HepG2 (cell line): ENCODE measurements around the gene PHF14. TPM values are rescaled to one million over a fixed set of nuclear protein-coding genes. Genes with fewer than 3 reads are reported as not detected.
A peak's percentile ranks its signal among the peaks of the same experiment; 100 is the strongest.

Experiments used
- FOXP1 ChIP-seq, 2 experiments: fragments of 450-650 bp in 1 of 2; IDR thresholded peaks; 2 replicates each; pipeline ENCODE4 v1.6.1; 2017 to 2018; ENCODE audit warnings: antibody characterized with exemption in 1 of 2
- IKZF4 ChIP-seq: sonication (generic); formaldehyde crosslinking; IDR thresholded peaks from 2 replicates; pipeline ENCODE4 v1.5.1; 2020; ENCODE audit warnings: borderline replicate concordance, mild to moderate bottlenecking, low read depth, missing genetic modification reagents; ENCODE audit errors: not compliant biosample characterization
- MAFK ChIP-seq, 2 experiments: IDR thresholded peaks in 1 of 2; conservative IDR thresholded peaks in 1 of 2; 2 replicates each; pipeline ENCODE4 v1.6.1; 2011; ENCODE audit warnings: improper control_type of control experiment in 2 of 2, low read length in 2 of 2
- ONECUT2 ChIP-seq: sonication (generic); formaldehyde crosslinking; IDR thresholded peaks from 2 replicates; pipeline ENCODE4 v1.4.0; 2020; ENCODE audit warnings: missing genetic modification reagents
- POLR2AphosphoS2 ChIP-seq: IDR thresholded peaks from 2 replicates; pipeline ENCODE4 v1.6.1; 2011; ENCODE audit warnings: low read depth, low read length, improper control_type of control experiment
- RARA ChIP-seq: IDR thresholded peaks from 2 replicates; pipeline ENCODE4 v1.6.1; 2016; ENCODE audit warnings: missing genetic modification reagents, missing compliant biosample characterization
- SP2 ChIP-seq: sonication (generic); formaldehyde crosslinking; IDR thresholded peaks from 2 replicates; pipeline ENCODE4 v1.5.1; 2020; ENCODE audit warnings: mild to moderate bottlenecking, missing genetic modification reagents
- ZFP36L2 ChIP-seq: sonication (generic); formaldehyde crosslinking; IDR thresholded peaks from 2 replicates; pipeline ENCODE4 v1.4.0; 2020; ENCODE audit warnings: missing genetic modification reagents
- ZNF224 ChIP-seq: sonication (generic); formaldehyde crosslinking; IDR thresholded peaks from 2 replicates; pipeline ENCODE4 v1.5.0; 2020; ENCODE audit warnings: mild to moderate bottlenecking, missing genetic modification reagents
- ZNF589 ChIP-seq: sonication (generic); formaldehyde crosslinking; conservative IDR thresholded peaks from 2 replicates; pipeline ENCODE4 v1.8.0; 2022; ENCODE audit warnings: mild to moderate bottlenecking, moderate library complexity, missing genetic modification reagents
- ZNF746 ChIP-seq: sonication (generic); formaldehyde crosslinking; IDR thresholded peaks from 2 replicates; pipeline ENCODE4 v1.8.0; 2022; ENCODE audit warnings: mild to moderate bottlenecking, missing genetic modification reagents
- polyA plus RNA-seq, 8 experiments: library from polyadenylated mRNA; depleted of rRNA in 3 of 8; stranded (reverse) in 7 of 8; unstranded in 1 of 8; fragments of >200 nt; fragmentation: Illumina TruSeq in 4 of 8; extraction: Trizol in 4 of 8; gene quantifications; 2 replicates each; pipeline versions ENCODE4 v1.2.1 to v1.2.3, GENCODE V29; 2011 to 2016; ENCODE audit warnings: low read depth in 4 of 8, missing spikeins in 1 of 8, mixed read lengths in 1 of 8; ENCODE audit not compliant: insufficient read depth in 1 of 8
- total RNA-seq, 5 experiments: library from RNA; depleted of rRNA; stranded (reverse); fragments of >200 nt; fragmentation: Illumina TruSeq; extraction: Trizol; gene quantifications; 2 replicates each; pipeline ENCODE4 v1.2.3, GENCODE V29; 2016; ENCODE audit warnings: low read depth in 1 of 5
- TF ChIP-seq, protein P1 (sequence below): sonication (generic); formaldehyde crosslinking; IDR thresholded peaks from 2 replicates; pipeline ENCODE4 v1.5.1; 2020; ENCODE audit warnings: mild to moderate bottlenecking, missing genetic modification reagents, moderate library complexity
- TF ChIP-seq, protein P2 (sequence below): sonication (generic); formaldehyde crosslinking; IDR thresholded peaks from 2 replicates; pipeline ENCODE4 v1.4.0; 2020; ENCODE audit warnings: missing genetic modification reagents, borderline replicate concordance
- TF ChIP-seq, protein P3 (sequence below): sonication (generic); formaldehyde crosslinking; IDR thresholded peaks from 2 replicates; pipeline ENCODE4 v1.4.0; 2020; ENCODE audit warnings: missing genetic modification reagents, borderline replicate concordance
- TF ChIP-seq, protein P4 (sequence below): sonication (generic); formaldehyde crosslinking; IDR thresholded peaks from 2 replicates; pipeline ENCODE4 v1.4.0; 2020; ENCODE audit warnings: missing genetic modification reagents, borderline replicate concordance

Gene PHF14
- total and polyA plus RNA-seq, 2 of the 13 experiments (the other 11 are each of a cell fraction or from before 2014, with no cell fraction given) = 18.9 to 68.7 TPM

DNA sequence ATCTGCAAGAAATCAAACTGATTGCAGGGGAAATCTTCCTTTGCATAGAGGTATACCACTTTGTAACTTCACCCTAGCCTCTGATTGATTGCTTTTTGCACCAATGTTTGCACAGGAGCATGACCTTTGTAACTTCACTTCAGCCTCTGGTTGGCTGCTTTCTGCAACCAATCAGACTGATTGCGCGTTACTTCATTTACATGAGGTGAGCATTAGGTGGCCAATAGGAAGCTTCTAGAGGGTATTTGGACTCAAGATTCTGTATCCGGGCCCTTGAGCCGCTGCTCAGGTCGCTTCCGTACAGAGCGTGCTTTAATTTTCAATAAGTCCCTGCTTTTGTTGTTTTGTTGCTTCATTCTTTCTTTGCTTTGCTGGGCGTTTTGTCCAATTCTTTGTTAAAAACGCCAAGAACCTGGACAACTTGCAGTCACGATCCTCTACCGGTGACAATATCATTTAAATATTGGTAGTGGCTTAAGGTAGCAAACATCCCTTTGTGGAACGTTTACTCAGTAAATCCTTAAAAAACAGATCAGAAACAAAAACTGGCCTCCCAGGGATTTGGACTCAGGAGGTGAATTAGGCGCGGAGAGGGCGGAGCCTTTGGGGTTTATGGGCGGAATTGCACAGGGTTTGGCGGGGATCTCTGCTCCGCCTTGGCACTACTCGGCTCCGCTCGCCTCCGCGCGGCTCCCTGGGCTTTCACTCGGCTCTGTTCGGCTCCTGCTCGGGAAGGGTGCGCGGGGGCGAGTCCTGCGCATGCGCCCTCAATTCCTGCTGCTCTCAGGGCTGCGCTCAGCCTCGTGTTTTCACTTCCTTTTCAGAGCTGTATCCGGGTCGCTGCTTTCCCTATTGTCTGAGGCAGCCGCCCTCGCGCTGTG, at the start of gene PHF14 (continued):
- TF ChIP-seq, protein P1, sequence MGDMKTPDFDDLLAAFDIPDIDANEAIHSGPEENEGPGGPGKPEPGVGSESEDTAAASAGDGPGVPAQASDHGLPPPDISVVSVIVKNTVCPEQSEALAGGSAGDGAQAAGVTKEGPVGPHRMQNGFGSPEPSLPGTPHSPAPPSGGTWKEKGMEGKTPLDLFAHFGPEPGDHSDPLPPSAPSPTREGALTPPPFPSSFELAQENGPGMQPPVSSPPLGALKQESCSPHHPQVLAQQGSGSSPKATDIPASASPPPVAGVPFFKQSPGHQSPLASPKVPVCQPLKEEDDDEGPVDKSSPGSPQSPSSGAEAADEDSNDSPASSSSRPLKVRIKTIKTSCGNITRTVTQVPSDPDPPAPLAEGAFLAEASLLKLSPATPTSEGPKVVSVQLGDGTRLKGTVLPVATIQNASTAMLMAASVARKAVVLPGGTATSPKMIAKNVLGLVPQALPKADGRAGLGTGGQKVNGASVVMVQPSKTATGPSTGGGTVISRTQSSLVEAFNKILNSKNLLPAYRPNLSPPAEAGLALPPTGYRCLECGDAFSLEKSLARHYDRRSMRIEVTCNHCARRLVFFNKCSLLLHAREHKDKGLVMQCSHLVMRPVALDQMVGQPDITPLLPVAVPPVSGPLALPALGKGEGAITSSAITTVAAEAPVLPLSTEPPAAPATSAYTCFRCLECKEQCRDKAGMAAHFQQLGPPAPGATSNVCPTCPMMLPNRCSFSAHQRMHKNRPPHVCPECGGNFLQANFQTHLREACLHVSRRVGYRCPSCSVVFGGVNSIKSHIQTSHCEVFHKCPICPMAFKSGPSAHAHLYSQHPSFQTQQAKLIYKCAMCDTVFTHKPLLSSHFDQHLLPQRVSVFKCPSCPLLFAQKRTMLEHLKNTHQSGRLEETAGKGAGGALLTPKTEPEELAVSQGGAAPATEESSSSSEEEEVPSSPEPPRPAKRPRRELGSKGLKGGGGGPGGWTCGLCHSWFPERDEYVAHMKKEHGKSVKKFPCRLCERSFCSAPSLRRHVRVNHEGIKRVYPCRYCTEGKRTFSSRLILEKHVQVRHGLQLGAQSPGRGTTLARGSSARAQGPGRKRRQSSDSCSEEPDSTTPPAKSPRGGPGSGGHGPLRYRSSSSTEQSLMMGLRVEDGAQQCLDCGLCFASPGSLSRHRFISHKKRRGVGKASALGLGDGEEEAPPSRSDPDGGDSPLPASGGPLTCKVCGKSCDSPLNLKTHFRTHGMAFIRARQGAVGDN (CRISPR knock-in tag) = peak; percentile 92
- no peak for TF ChIP-seq ZNF746
- peak; percentile 87 for TF ChIP-seq SP2 (CRISPR knock-in tag)
- no peak for TF ChIP-seq IKZF4 (CRISPR knock-in tag)
- TF ChIP-seq, protein P2, sequence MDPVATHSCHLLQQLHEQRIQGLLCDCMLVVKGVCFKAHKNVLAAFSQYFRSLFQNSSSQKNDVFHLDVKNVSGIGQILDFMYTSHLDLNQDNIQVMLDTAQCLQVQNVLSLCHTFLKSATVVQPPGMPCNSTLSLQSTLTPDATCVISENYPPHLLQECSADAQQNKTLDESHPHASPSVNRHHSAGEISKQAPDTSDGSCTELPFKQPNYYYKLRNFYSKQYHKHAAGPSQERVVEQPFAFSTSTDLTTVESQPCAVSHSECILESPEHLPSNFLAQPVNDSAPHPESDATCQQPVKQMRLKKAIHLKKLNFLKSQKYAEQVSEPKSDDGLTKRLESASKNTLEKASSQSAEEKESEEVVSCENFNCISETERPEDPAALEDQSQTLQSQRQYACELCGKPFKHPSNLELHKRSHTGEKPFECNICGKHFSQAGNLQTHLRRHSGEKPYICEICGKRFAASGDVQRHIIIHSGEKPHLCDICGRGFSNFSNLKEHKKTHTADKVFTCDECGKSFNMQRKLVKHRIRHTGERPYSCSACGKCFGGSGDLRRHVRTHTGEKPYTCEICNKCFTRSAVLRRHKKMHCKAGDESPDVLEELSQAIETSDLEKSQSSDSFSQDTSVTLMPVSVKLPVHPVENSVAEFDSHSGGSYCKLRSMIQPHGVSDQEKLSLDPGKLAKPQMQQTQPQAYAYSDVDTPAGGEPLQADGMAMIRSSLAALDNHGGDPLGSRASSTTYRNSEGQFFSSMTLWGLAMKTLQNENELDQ = no peak
- TF ChIP-seq RARA (CRISPR knock-in tag) = peak; percentile 37
- TF ChIP-seq, protein P3, sequence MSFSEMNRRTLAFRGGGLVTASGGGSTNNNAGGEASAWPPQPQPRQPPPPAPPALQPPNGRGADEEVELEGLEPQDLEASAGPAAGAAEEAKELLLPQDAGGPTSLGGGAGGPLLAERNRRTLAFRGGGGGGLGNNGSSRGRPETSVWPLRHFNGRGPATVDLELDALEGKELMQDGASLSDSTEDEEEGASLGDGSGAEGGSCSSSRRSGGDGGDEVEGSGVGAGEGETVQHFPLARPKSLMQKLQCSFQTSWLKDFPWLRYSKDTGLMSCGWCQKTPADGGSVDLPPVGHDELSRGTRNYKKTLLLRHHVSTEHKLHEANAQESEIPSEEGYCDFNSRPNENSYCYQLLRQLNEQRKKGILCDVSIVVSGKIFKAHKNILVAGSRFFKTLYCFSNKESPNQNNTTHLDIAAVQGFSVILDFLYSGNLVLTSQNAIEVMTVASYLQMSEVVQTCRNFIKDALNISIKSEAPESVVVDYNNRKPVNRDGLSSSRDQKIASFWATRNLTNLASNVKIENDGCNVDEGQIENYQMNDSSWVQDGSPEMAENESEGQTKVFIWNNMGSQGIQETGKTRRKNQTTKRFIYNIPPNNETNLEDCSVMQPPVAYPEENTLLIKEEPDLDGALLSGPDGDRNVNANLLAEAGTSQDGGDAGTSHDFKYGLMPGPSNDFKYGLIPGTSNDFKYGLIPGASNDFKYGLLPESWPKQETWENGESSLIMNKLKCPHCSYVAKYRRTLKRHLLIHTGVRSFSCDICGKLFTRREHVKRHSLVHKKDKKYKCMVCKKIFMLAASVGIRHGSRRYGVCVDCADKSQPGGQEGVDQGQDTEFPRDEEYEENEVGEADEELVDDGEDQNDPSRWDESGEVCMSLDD (CRISPR knock-in tag) = no peak
- no peak for TF ChIP-seq MAFK (conservative IDR thresholded peaks at IDR 0.05 in 1 of 2, IDR thresholded peaks at IDR 0.05 in 1 of 2; ENCODE audit: low read length in 2 of 2)
- TF ChIP-seq ZNF224 = peak; percentile 60; the same call in 1 of the 2 replicates
- no peak for TF ChIP-seq ZNF589 (CRISPR knock-in tag)
- TF ChIP-seq ONECUT2 (CRISPR knock-in tag) = peak; percentile 42; the same call in 1 of the 2 replicates
- no peak for TF ChIP-seq FOXP1 (IDR thresholded peaks at IDR 0.05)
- no peak for TF ChIP-seq FOXP1 (CRISPR knock-in tag; IDR thresholded peaks at IDR 0.05)
- TF ChIP-seq, protein P4, sequence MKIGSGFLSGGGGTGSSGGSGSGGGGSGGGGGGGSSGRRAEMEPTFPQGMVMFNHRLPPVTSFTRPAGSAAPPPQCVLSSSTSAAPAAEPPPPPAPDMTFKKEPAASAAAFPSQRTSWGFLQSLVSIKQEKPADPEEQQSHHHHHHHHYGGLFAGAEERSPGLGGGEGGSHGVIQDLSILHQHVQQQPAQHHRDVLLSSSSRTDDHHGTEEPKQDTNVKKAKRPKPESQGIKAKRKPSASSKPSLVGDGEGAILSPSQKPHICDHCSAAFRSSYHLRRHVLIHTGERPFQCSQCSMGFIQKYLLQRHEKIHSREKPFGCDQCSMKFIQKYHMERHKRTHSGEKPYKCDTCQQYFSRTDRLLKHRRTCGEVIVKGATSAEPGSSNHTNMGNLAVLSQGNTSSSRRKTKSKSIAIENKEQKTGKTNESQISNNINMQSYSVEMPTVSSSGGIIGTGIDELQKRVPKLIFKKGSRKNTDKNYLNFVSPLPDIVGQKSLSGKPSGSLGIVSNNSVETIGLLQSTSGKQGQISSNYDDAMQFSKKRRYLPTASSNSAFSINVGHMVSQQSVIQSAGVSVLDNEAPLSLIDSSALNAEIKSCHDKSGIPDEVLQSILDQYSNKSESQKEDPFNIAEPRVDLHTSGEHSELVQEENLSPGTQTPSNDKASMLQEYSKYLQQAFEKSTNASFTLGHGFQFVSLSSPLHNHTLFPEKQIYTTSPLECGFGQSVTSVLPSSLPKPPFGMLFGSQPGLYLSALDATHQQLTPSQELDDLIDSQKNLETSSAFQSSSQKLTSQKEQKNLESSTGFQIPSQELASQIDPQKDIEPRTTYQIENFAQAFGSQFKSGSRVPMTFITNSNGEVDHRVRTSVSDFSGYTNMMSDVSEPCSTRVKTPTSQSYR (CRISPR knock-in tag) = no peak
- no peak for TF ChIP-seq ZFP36L2
- TF ChIP-seq POLR2AphosphoS2 = no peak
